ENCODE measurements around the gene ANO7. TPM values are rescaled to one million over a fixed set of nuclear protein-coding genes. Genes with fewer than 3 reads are reported as not detected.

The ANO7 gene
- polyA plus RNA-seq, 1 donor from 2014 or later: not detected

- no peaks in the 10 kb centered on the region for H3K79me2 ChIP-seq (replicated peaks; ENCODE audit: insufficient read depth, low read length)
- no peaks in the 10 kb centered on the region for H3K36me3 ChIP-seq (ENCODE audit: insufficient read depth, low read length)
- no peaks in the 10 kb centered on the region for H3F3A ChIP-seq (ENCODE audit: insufficient read depth, low read length, poor library complexity, severe bottlenecking)
- no peaks in the 10 kb centered on the region for H3K9me3 ChIP-seq (ENCODE audit: low read length)
- no peak overlapping the region for H3K9ac ChIP-seq (ENCODE audit: low read length)
- no peak for TF ChIP-seq REST (IDR thresholded peaks at IDR 0.05; ENCODE audit: borderline replicate concordance)
- H4K20me1 ChIP-seq (ENCODE audit: insufficient read depth): no peaks in the 10 kb centered on the region
- H3K4me3 ChIP-seq (ENCODE audit: low read length): no peak overlapping the region
- H2AFZ ChIP-seq (ENCODE audit: low read depth, low read length): no peak overlapping the region
- H3K27me3 ChIP-seq (ENCODE audit: insufficient read depth, low read depth, low read length): no peaks in the 10 kb centered on the region
- no peaks in the 10 kb centered on the region for H3K9me2 ChIP-seq (ENCODE audit: insufficient read depth, low read length)
- H3K27ac ChIP-seq (ENCODE audit: low read length): no peak overlapping the region
- no peak overlapping the region for H3K4me2 ChIP-seq (ENCODE audit: low read length)
These were observed 2.5 kb upstream of the ANO7 start for GRCh38 chr2:241185961-241186360.

- no peak overlapping the region for H3K9ac ChIP-seq (ENCODE audit: low read length)
- no peak overlapping the region for H3K27ac ChIP-seq (ENCODE audit: low read length)
- no peaks in the 10 kb centered on the region for H3K9me3 ChIP-seq (ENCODE audit: low read length)
- H3K4me2 ChIP-seq (ENCODE audit: low read length): no peak overlapping the region
- no peaks in the 10 kb centered on the region for H3K9me2 ChIP-seq (ENCODE audit: insufficient read depth, low read length)
- H4K20me1 ChIP-seq (ENCODE audit: insufficient read depth): no peaks in the 10 kb centered on the region
- H3K79me2 ChIP-seq (replicated peaks; ENCODE audit: insufficient read depth, low read length): no peaks in the 10 kb centered on the region
- TF ChIP-seq RAD21 (conservative IDR thresholded peaks at IDR 0.05) (no peak), POLR2AphosphoS5 (IDR thresholded peaks at IDR 0.05) (no peak), SMC3 (conservative IDR thresholded peaks at IDR 0.05; ENCODE audit: poor library complexity) (no peak), REST (IDR thresholded peaks at IDR 0.05; ENCODE audit: borderline replicate concordance) (no peak), EP300 (conservative IDR thresholded peaks at IDR 0.05; ENCODE audit: poor library complexity, severe bottlenecking) (no peak), EZH2 (IDR thresholded peaks at IDR 0.05; ENCODE audit: borderline replicate concordance, insufficient read depth, low read length, poor library complexity, severe bottlenecking) (no peak), MXI1 (conservative IDR thresholded peaks at IDR 0.05; ENCODE audit: poor library complexity, severe bottlenecking) (no peak), TAF1 (IDR thresholded peaks at IDR 0.05; ENCODE audit: low read depth) (no peak), CTCF (IDR thresholded peaks at IDR 0.05; ENCODE audit: poor library complexity, severe bottlenecking) (no peak)
- no peaks in the 10 kb centered on the region for H3K27me3 ChIP-seq (ENCODE audit: insufficient read depth, low read depth, low read length)
- no peaks in the 10 kb centered on the region for H3F3A ChIP-seq (ENCODE audit: insufficient read depth, low read length, poor library complexity, severe bottlenecking)
- no peak overlapping the region for H2AFZ ChIP-seq (ENCODE audit: low read depth, low read length)
- no peak overlapping the region for H3K4me3 ChIP-seq (ENCODE audit: low read length)
- no peaks in the 10 kb centered on the region for H3K36me3 ChIP-seq (ENCODE audit: insufficient read depth, low read length)
These were observed 1.2 kb upstream of the ANO7 start for GRCh38 chr2:241187101-241187917.

Data from neural cell (in vitro differentiated cells).